Type B pancreatic cell (in vitro differentiated cells): ENCODE measurements around the gene DLG1. TPM values are rescaled to one million over a fixed set of nuclear protein-coding genes. Genes with fewer than 3 reads are reported as not detected.

Source experiments
- DNase-seq: peaks from one replicate; pipeline ENCODE4 v3.0.0; 2021; ENCODE audit warnings: mixed read lengths; ENCODE audit not compliant: unreplicated experiment; ENCODE audit errors: extremely low spot score
- H3K27ac Mint-ChIP-seq: 2 replicates; pipeline ENCODE4 v1.8.0; 2021; ENCODE audit warnings: mild to moderate bottlenecking, mixed read lengths
- H3K27me3 Mint-ChIP-seq: 2 replicates; pipeline ENCODE4 v1.8.0; 2021; ENCODE audit warnings: mixed read lengths
- H3K36me3 Mint-ChIP-seq: 2 replicates; pipeline ENCODE4 v1.8.0; 2021; ENCODE audit warnings: mixed read lengths
- H3K4me1 Mint-ChIP-seq: one replicate; pipeline ENCODE4 v1.8.0; 2021; ENCODE audit warnings: mixed read lengths; ENCODE audit not compliant: unreplicated experiment
- H3K4me3 Mint-ChIP-seq: 2 replicates; pipeline ENCODE4 v1.8.0; 2021; ENCODE audit warnings: mild to moderate bottlenecking, mixed read lengths
- H3K9me3 Mint-ChIP-seq: 2 replicates; pipeline ENCODE4 v1.8.0; 2021; ENCODE audit warnings: mixed read lengths
- CTCF ChIP-seq: fragments of 200-600 bp; sonication (generic); conservative IDR thresholded peaks from 2 replicates; pipeline ENCODE4 v1.5.0; 2021; ENCODE audit warnings: antibody characterized with exemption, mild to moderate bottlenecking
- total RNA-seq: library from RNA; stranded (reverse); gene quantifications from 2 replicates; pipeline ENCODE4 v1.2.1, GENCODE V29; 2021; ENCODE audit warnings: low replicate concordance

DLG1 gene
- total RNA-seq, 1 donor from 2014 or later, result 95.9 TPM

- Mint-ChIP-seq H3K27me3 (peaks cover 3% of the 10 kb centered on the region), H3K9me3 (no peaks in the 10 kb centered on the region)
These were observed 38.8 kb upstream of the DLG1 start for GRCh38 chr3:197337214-197337613.

GRCh38 chr3:197336348-197336747 lies 37.9 kb upstream of the DLG1 start:
- Mint-ChIP-seq H3K27me3 (peaks cover 3% of the 10 kb centered on the region), H3K9me3 (peaks cover 4% of the 10 kb centered on the region), H3K36me3 (peaks cover 3% of the 10 kb centered on the region), H3K4me3 (no peak overlapping the region), H3K27ac (no peak overlapping the region), H3K4me1 (peaks cover 52% of the 10 kb centered on the region)
- no peak for TF ChIP-seq CTCF
- DNase-seq, result no peak

More at GRCh38 chr3:197337214-197337613, 38.8 kb upstream of the DLG1 start:
- Mint-ChIP-seq H3K4me1 (peaks cover 48% of the 10 kb centered on the region), H3K36me3 (no peaks in the 10 kb centered on the region), H3K4me3 (no peak overlapping the region), H3K27ac (no peak overlapping the region)
- TF ChIP-seq CTCF, result no peak
- DNase-seq, result no peak

- H3K27ac Mint-ChIP-seq, result peak overlapping the region; percentile 33
- no peak for DNase-seq
- no peak for TF ChIP-seq CTCF
- H3K4me3 Mint-ChIP-seq, result no peak overlapping the region
- peaks cover 52% of the 10 kb centered on the region for H3K4me1 Mint-ChIP-seq
- H3K36me3 Mint-ChIP-seq, result peaks cover 3% of the 10 kb centered on the region
- peaks cover 3% of the 10 kb centered on the region for H3K27me3 Mint-ChIP-seq
- peaks cover 6% of the 10 kb centered on the region for H3K9me3 Mint-ChIP-seq
These were observed 37.2 kb upstream of the DLG1 start for GRCh38 chr3:197335428-197336132.

GRCh38 chr3:197333901-197334639 lies 35.7 kb upstream of the DLG1 start:
- Mint-ChIP-seq H3K4me3 (no peak overlapping the region), H3K36me3 (peaks cover 3% of the 10 kb centered on the region), H3K4me1 (peaks cover 40% of the 10 kb centered on the region), H3K9me3 (peaks cover 6% of the 10 kb centered on the region), H3K27ac (peak overlapping the region; percentile 10), H3K27me3 (peaks cover 3% of the 10 kb centered on the region)
- no peak for DNase-seq
- TF ChIP-seq CTCF, result no peak

- Mint-ChIP-seq H3K9me3 (peaks cover 6% of the 10 kb centered on the region), H3K4me3 (no peak overlapping the region), H3K4me1 (peaks cover 34% of the 10 kb centered on the region), H3K27me3 (no peaks in the 10 kb centered on the region), H3K36me3 (peaks cover 3% of the 10 kb centered on the region), H3K27ac (no peak overlapping the region)
- TF ChIP-seq CTCF, result peak; percentile 37
- no peak for DNase-seq
These were observed 32.7 kb upstream of the DLG1 start for GRCh38 chr3:197331131-197331530.
